Omental fat pad (tissue), 4 donors: ENCODE data around the gene BABAM2. TPM values are rescaled to one million over a fixed set of nuclear protein-coding genes. Genes with fewer than 3 reads are reported as not detected.

ENCODE experiments used
- ATAC-seq: fragments of 150-250 bp; one replicate; pipeline ENCODE4 v1.9.1; 2016; ENCODE audit warnings: mild to moderate bottlenecking, moderate library complexity; ENCODE audit not compliant: low FRiP score
- DNase-seq: peaks from one replicate; pipeline ENCODE4 v3.0.0-alpha.2; 2019; ENCODE audit warnings: low spot score
- CTCF ChIP-seq, 3 donors: fragments of 450-650 bp; IDR thresholded peaks; one replicate each; pipeline ENCODE4 v1.5.1; 2016 to 2017; ENCODE audit warnings: antibody characterized with exemption in 3 of 3, mild to moderate bottlenecking in 3 of 3, moderate library complexity in 2 of 3
- total RNA-seq, 4 donors: library from RNA; depleted of rRNA; stranded (reverse); fragments of >200 nt; gene quantifications; one replicate each; pipeline ENCODE4 v1.1.0, GENCODE V29; 2016

Gene BABAM2
- total RNA-seq, 4 donors from 2014 or later, result 29.2 to 41.0 (median 36.5) TPM

- ATAC-seq (no peak), DNase-seq (no peak)
- TF ChIP-seq CTCF (IDR thresholded peaks at IDR 0.05), result no peak
Observed at GRCh38 chr2:28148000-28148399, 257.5 kb downstream of the BABAM2 start.

- ATAC-seq, result no peak
- no peak for DNase-seq
- no peak for TF ChIP-seq CTCF (IDR thresholded peaks at IDR 0.05)
Observed at GRCh38 chr2:28148566-28148965, 258.0 kb downstream of the BABAM2 start.

GRCh38 chr2:28150236-28150915, 259.8 kb downstream of the BABAM2 start:
- DNase-seq (no peak), ATAC-seq (no peak)
- no peak for TF ChIP-seq CTCF (IDR thresholded peaks at IDR 0.05)

DNA sequence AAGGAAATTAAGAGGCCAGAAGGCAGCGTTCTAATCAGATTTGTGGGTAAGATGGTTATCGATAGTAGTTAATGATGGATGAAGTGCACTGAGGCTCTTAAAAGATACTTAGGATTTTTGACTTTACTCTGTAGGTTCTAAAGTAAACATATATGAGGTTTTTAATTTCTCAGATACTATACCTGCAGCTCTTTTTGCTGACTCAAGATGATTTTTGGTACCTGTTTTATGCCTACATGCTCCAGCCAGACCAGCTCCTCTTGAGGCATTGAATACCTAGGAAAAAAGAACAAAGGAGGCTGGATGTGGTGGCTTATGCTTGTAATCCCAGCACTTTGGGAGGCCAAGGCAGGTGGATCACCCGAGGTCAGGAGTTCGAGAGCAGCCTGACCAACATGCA, 260.5 kb downstream of the BABAM2 start:
- DNase-seq (no peak), ATAC-seq (no peak)
- TF ChIP-seq CTCF (IDR thresholded peaks at IDR 0.05), result no peak

DNA sequence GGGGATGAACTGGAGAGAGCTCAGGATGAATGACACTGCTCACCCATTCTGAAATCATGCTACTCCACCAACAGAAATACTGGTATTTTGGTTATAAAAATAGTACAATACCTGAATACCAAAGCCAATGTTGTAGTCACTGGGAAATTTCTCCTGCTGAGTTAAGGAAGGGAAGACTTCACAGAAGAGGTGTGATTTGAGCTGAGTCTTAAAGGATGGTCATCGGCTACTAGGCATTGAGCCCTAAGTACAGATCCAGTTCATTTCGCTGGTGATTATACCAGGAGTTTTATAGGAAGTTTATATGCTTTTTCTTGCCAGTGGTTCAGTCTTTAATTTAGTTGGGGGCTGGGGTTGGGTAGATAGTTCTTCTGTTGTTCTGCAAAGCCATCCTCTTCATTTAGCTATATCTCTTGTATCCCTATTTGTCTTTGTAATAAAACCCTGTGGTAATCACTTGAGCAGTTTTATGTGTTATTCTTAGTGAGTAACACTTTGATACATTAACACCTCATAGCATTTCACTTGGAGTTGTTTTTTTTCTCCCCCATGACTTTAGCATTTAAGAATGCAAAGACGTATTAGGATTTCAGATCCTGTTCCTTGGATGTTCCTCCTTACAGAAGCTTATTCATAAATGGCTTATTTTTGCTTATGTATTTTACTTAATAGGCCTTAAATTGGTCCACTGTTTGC, 262.2 kb downstream of the BABAM2 start:
- DNase-seq (no peak), ATAC-seq (no peak)
- TF ChIP-seq CTCF (IDR thresholded peaks at IDR 0.05), result no peak

DNA sequence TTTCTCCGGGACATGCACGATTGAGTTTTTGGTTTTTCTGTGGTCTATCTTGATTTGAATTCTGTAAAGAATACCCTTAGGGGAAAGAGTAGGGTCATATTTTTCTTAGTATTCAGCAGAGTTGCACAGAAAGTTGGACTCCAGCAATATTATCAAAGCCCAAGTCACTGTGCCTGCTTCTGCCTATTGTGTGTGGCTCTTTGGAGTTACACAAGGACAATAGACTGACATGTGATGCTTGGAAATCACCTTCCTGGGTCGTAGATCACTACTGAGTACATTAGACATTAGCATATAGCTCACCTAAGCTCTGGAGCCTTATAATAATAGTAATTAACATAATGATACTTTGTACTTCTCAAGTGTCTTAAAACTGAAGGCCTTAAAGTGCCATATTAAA, 263.3 kb downstream of the BABAM2 start:
- no peak for TF ChIP-seq CTCF (IDR thresholded peaks at IDR 0.05)
- no peak for DNase-seq
- ATAC-seq, result no peak

GRCh38 chr2:28155086-28155485, 264.6 kb downstream of the BABAM2 start:
- no peak for DNase-seq
- no peak for TF ChIP-seq CTCF (IDR thresholded peaks at IDR 0.05)
- no peak for ATAC-seq
